CD1c-positive myeloid dendritic cell (primary cell): ENCODE data around the gene RERE.
"Not testable (repeated sequence)": the region's sequence is repeated elsewhere in the genome, so short reads cannot be mapped to it uniquely, and the experiment has no call there.

Source experiments
- DNase-seq: peaks from one replicate; pipeline ENCODE4 v3.0.0-alpha.2; 2016; ENCODE audit errors: extremely low spot score

Gene RERE

GRCh38 chr1:8516793-8517556 is 300.5 kb downstream of the RERE start:
- DNase-seq: no peak

- DNase-seq: no peak
Observed at GRCh38 chr1:8516278-8516777, 301.1 kb downstream of the RERE start.

DNA sequence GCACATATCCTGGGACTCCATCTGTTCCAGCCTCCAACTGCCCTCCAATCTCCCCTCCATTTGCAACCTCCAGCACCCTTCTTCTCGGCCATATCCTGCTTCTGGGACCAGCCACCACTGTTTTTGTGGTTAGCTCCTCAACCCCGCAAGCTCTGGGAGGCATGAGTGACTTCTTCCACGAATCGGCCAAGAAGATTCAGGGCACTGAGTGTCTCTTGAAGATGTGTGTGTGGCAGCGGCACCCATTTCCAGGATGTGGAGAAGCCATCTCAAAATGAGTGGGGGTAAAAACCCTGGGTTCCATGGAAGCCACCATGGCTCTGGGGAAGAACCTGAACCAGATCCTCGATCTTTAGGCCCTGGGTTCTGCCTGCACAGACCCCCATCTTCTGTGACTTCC is 304.9 kb downstream of the RERE start:
- no peak for DNase-seq

- DNase-seq: peak; percentile 47
Observed at GRCh38 chr1:8510041-8510823, 307.2 kb downstream of the RERE start.

GRCh38 chr1:8509579-8509978 is 307.9 kb downstream of the RERE start:
- DNase-seq: no peak

GRCh38 chr1:8506995-8507615 is 310.3 kb downstream of the RERE start:
- DNase-seq: no peak

DNA sequence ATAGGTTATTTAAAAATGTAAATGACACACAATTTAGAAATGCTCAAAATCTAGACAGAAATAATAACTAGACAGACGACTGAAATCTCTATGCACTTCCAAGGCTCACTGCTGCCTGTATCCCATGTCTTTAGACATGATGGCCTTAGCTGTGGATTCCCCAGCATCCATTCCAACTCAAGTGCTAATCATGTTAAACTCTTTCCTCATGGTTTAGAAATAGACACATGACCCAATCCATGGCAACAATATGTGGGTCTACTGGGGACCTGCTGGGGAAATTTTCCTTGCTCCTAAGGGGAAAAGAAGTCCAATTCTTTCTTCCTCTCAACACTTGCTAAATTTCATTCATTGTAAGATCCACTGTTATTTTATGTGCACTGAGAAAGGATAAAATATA is 311.0 kb downstream of the RERE start:
- DNase-seq: no peak

DNA sequence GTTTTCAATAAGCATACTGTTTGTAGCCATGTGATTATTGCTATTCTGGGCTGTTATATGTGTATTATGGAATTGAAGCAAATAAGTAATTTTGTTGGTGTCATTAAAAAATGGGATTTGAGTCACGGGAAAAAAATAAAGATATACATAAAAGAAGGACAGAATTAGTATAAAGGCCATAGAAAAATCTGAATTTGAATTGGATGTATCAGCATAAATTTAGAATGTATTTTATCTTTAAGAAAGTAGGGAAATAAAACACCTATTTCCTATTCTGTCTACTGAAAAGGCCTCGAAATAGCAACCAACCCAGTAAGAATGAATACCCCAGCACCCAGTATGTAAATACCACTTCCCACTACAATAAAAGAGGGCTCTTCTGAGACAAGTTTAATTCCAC is 313.6 kb downstream of the RERE start:
- DNase-seq: no peak

DNA sequence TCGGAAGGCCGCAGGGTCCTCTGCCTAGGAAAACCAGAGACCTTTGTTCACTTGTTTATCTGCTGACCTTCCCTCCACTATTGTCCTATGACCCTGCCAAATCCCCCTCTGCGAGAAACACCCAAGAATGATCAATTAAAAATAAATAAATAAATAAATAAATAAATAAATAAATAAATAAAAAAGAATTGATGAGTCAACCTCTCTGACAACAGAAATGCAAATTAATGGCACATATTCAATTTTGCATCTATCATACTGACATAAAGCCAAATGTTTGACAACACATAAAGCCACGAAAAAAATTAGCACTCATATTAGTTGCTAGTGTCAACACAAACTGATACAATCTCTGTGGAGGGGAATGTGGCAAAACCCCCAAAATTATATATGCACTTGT is 314.5 kb downstream of the RERE start:
- DNase-seq: not testable (repeated sequence)

GRCh38 chr1:8497210-8497819 is 320.1 kb downstream of the RERE start:
- DNase-seq: peak; percentile 58

DNA sequence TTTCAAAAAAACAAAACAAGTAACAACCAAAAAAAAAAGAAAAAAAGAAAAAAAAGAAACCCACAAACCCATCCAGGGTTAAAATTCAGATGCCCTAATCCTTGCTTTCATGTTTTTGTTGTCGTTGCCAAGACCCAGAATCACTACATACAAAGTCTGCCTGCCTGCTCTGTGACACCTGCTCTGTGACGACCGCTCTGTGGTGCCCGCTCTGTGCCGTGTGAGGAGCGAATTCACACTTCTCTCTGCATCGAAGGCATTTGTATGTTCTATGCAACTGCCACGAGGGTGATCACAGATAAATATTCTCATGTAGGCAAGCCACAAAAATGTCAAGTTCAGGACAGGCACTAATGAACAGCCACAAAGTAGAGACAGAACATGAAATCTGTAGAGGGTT is 321.0 kb downstream of the RERE start:
- no peak for DNase-seq

DNA sequence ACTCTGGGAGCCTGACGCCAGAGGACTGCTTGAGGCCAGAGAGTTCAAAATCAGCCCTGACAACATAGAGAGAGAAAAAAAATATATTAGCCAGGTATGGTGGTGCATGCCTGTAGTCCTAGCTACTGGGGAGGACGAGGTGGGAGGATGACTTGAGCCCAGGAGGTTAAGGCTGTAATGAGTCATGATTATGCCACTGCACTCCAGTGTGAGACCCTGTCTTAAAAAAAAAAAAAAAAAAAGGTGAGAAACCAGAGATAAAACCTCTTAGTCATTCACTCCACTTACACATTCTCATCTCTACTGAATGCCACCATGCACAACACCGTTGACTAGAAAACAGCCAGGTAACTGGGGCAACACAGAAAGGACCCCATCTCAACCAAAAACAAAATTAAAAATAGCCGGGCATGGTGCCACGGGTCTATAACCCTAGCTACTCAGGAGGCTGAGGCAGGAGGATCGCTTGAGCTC is 321.5 kb downstream of the RERE start:
- DNase-seq: no peak

- no peak for DNase-seq
Observed at GRCh38 chr1:8494681-8495080, 322.8 kb downstream of the RERE start.

- DNase-seq: no peak
Observed at GRCh38 chr1:8493916-8494540, 323.4 kb downstream of the RERE start.

GRCh38 chr1:8487249-8487648 is 330.2 kb downstream of the RERE start:
- no peak for DNase-seq

- no peak for DNase-seq
Observed at GRCh38 chr1:8486047-8486446, 331.4 kb downstream of the RERE start.

- DNase-seq: no peak
Observed at GRCh38 chr1:8483586-8483985, 333.9 kb downstream of the RERE start.

DNA sequence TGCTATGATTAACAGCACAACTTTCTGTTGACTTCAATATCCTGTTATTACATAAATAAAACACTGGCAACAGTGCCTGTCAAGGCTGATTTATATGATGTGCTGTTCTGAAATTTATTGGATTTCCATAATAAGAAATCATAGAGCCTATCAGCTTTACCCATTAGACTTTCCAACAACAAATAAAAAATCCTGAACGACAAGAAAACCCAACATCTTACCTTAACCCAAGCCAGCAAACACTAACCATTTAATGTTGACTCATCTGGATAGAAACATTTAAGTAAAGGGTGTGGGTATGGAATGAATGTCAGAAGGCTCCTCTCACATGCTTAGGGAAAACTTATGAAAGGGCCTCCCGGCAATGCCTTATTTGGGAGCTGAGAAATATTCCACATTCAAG is 334.5 kb downstream of the RERE start:
- DNase-seq: no peak

DNA sequence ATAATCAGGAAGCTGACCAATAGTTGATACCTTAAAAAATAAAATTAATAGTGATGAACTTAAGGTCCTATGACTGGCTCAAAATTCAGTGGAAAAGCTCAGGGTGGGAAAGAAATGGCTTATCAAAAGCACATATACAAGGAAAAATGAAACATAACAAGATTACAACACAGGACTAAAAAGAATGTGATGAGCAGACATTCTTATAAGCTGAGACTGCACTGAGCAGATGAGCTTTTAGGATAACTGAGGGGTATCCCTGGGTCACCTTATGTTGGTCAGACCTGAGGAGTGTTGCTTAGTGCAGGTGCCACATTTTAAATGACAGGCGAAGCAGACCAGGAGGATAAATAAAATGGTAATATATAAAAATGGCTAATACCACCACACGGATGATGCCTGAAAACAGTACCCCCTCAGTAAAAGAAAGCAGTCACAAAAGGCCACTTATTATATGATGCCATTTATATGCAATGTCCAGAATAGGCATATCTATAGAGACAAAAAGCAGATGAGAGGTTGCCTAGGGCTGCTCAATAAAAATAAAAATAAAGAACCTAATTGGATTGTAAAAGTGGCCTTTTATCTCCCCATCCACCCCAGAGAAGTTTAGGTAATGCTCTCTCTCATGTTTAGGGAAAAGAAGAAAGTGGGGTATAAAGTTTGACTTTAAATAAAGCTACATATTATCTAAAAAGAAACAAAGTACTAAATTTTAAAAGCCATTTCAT is 335.6 kb downstream of the RERE start:
- no peak for DNase-seq

DNA sequence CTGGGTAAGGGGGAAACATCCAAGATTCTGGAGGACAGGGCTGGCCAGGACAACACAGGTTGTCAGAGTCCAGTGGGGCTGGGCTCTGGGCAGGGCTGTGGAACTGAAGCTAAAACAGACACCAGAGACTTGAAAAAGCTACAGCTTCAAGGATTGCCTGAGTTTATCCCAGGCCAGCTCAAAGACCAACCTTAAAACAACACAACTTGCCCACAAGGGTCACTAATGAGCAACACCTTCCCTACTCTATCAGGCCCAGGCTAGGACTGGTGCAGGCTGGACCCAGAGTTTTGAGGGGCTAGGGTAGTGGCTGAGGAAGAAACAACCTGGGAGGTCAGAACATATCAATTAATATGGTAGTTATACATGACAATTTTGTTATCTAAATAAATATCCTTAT is 338.9 kb downstream of the RERE start:
- no peak for DNase-seq

DNA sequence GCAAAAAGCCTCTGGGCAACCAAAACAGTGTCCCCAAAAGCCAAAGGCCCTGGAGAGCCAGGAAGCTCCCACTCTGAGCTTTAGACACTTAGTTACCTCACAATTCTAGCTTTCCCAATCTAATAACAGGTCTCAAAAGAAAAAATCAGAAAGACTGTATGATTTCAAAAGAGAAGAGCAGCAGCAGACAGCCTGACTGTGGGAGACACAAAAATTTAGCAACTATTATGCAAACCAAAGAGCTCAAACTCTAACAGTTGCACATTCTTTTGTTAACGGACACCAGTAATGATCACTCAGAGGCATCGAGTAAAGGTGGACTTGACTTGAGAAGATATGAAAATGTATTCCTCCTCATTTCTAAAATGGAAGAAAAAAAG is 339.5 kb downstream of the RERE start:
- no peak for DNase-seq
